Measurements from ENCODE around the gene PDCD2L.

DNA sequence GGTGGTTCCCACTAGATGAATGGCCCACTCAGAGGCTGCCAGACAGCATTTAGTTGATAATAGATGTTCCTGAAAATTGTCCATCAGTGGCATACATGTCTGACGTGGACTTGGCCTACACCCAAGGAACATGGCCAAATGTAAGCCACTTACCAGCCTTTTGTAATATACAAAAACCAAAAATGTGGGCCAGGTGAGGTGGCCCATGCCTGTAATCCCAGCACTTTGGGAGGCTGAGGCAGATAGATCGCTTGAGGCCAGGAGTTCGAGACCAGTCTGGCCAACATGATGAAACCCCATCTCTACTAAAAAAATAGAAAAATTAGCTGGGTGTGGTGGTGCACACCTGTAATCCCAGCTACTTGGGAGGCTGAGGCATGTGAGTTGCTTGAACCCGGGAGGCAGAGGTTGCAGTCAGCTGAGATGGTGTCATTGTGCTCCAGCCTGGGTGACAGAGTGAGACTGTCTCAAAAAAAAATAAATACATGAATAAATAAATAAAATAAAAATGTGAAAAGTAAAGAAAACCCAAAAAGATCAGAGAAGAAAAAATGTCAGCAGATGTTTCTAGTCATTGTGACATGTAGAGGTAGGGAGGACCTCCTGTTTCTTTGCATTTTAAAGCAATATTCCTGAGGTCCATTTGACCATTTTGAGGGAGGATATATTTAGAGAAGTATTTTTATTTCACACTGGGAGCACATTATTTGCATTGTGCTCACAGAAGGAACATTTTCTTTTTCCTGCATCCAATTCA, 70.2 kb downstream of the PDCD2L start:
- TF ChIP-seq, protein P1, sequence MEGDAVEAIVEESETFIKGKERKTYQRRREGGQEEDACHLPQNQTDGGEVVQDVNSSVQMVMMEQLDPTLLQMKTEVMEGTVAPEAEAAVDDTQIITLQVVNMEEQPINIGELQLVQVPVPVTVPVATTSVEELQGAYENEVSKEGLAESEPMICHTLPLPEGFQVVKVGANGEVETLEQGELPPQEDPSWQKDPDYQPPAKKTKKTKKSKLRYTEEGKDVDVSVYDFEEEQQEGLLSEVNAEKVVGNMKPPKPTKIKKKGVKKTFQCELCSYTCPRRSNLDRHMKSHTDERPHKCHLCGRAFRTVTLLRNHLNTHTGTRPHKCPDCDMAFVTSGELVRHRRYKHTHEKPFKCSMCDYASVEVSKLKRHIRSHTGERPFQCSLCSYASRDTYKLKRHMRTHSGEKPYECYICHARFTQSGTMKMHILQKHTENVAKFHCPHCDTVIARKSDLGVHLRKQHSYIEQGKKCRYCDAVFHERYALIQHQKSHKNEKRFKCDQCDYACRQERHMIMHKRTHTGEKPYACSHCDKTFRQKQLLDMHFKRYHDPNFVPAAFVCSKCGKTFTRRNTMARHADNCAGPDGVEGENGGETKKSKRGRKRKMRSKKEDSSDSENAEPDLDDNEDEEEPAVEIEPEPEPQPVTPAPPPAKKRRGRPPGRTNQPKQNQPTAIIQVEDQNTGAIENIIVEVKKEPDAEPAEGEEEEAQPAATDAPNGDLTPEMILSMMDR (IDR thresholded peaks at IDR 0.05; ENCODE audit: low read depth, low read length), result no peak
- no peak for TF ChIP-seq POLR2A (IDR thresholded peaks at IDR 0.05; ENCODE audit: extremely low read depth, insufficient read length)
- no peak for TF ChIP-seq MYC (IDR thresholded peaks at IDR 0.05; ENCODE audit: low read depth, low read length)
- TF ChIP-seq, protein P2, sequence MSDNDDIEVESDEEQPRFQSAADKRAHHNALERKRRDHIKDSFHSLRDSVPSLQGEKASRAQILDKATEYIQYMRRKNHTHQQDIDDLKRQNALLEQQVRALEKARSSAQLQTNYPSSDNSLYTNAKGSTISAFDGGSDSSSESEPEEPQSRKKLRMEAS (IDR thresholded peaks at IDR 0.05; ENCODE audit: low read depth, low read length), result no peak

Measured in NB4 (cell line).